Measurements from ENCODE around the gene OR7C2. TPM values are rescaled to one million over a fixed set of nuclear protein-coding genes. Genes with fewer than 3 reads are reported as not detected.

OR7C2 gene
- total and polyA plus RNA-seq, 2 experiments from 2014 or later = not detected

GRCh38 chr19:14959263-14959662 lies 18.0 kb downstream of the OR7C2 start:
- H3K9me3 Mint-ChIP-seq = peaks cover 41% of the 10 kb centered on the region

More at GRCh38 chr19:14959263-14959662, 18.0 kb downstream of the OR7C2 start:
- Mint-ChIP-seq H3K27me3 (ENCODE audit: insufficient read depth, low read depth, poor library complexity) (peaks cover 2% of the 10 kb centered on the region), H3K4me3 (no peak overlapping the region), H3K27ac (no peak overlapping the region), H3K36me3 (ENCODE audit: low read depth) (peaks cover 31% of the 10 kb centered on the region), H3K4me1 (no peaks in the 10 kb centered on the region)
- Histone ChIP-seq H3K4me3 (no peak overlapping the region), H3K4me2 (no peak overlapping the region), H2AFZ (no peak overlapping the region), H3F3A (replicated peaks; ENCODE audit: low read depth) (no peaks in the 10 kb centered on the region), H3K27me3 (ENCODE audit: insufficient read depth) (no peaks in the 10 kb centered on the region), H3K4me1 (ENCODE audit: insufficient read depth) (no peaks in the 10 kb centered on the region), H3K79me2 (replicated peaks; ENCODE audit: insufficient read depth) (no peaks in the 10 kb centered on the region), H3K36me3 (ENCODE audit: insufficient read depth) (peaks cover 25% of the 10 kb centered on the region), H3K9me2 (ENCODE audit: insufficient read depth) (no peaks in the 10 kb centered on the region), H4K20me1 (replicated peaks; ENCODE audit: insufficient read depth) (no peaks in the 10 kb centered on the region), H3K27ac (ENCODE audit: low read depth) (no peak overlapping the region)
- TF ChIP-seq ZNF331 (CRISPR knock-in tag; IDR thresholded peaks at IDR 0.05; ENCODE audit: low read depth) (no peak), CTCF (conservative IDR thresholded peaks at IDR 0.05; ENCODE audit: low read depth in 2 of 2) (no peak), ZNF114 (CRISPR knock-in tag; IDR thresholded peaks at IDR 0.05) (no peak), ZNF462 (CRISPR knock-in tag; IDR thresholded peaks at IDR 0.05) (no peak), REST (IDR thresholded peaks at IDR 0.05; ENCODE audit: unreplicated experiment) (no peak), ETS1 (IDR thresholded peaks at IDR 0.05) (no peak), POLR2AphosphoS5 (IDR thresholded peaks at IDR 0.05; ENCODE audit: low read depth) (no peak), CREB1 (CRISPR knock-in tag; IDR thresholded peaks at IDR 0.05; ENCODE audit: low read depth) (no peak), EZH2 (IDR thresholded peaks at IDR 0.05; ENCODE audit: low read depth, unreplicated experiment) (no peak), JUNB (IDR thresholded peaks at IDR 0.05; ENCODE audit: unreplicated experiment) (no peak), NANOG (IDR thresholded peaks at IDR 0.05; ENCODE audit: borderline replicate concordance) (no peak), EZH2phosphoT487 (IDR thresholded peaks at IDR 0.05; ENCODE audit: unreplicated experiment) (no peak)
- DNase-seq (ENCODE audit: low spot score) (no peak), ATAC-seq (no peak)

All from GM23338 (cell line).